GM19468 (cell line): Measurements from ENCODE around the gene PANK3.
"Not testable (repeated sequence)": the region's sequence is repeated elsewhere in the genome, so short reads cannot be mapped to it uniquely, and the experiment has no call there.

Experiments
- ATAC-seq: cut with Tn5 transposase; IDR thresholded peaks from one replicate; pipeline ENCODE4 v1.9.1; 2021; ENCODE audit warnings: mild to moderate bottlenecking, moderate library complexity, moderate number of reproducible peaks; ENCODE audit not compliant: unreplicated experiment; ENCODE audit errors: extremely low read depth

The PANK3 gene

GRCh38 chr5:168562279-168562678 lies 16.9 kb downstream of the PANK3 start:
- ATAC-seq: no peak

- ATAC-seq: no peak
Measured at GRCh38 chr5:168557389-168557788, 21.8 kb downstream of the PANK3 start.

- no peak for ATAC-seq
Measured at GRCh38 chr5:168553377-168554130, 25.6 kb downstream of the PANK3 start.

- ATAC-seq: no peak
Measured at GRCh38 chr5:168552146-168552545, 27.0 kb downstream of the PANK3 start.

- ATAC-seq: no peak
Measured at GRCh38 chr5:168550656-168551055, 28.5 kb downstream of the PANK3 start.

GRCh38 chr5:168549554-168549953 lies 29.6 kb downstream of the PANK3 start:
- ATAC-seq: no peak

GRCh38 chr5:168537176-168537575 lies 42.0 kb downstream of the PANK3 start:
- ATAC-seq: no peak

GRCh38 chr5:168534351-168534750 lies 44.8 kb downstream of the PANK3 start:
- not testable (repeated sequence) for ATAC-seq

GRCh38 chr5:168531987-168532864 lies 46.9 kb downstream of the PANK3 start:
- no peak for ATAC-seq

GRCh38 chr5:168531191-168531590 lies 48.0 kb downstream of the PANK3 start:
- no peak for ATAC-seq

GRCh38 chr5:168530621-168531150 lies 48.5 kb downstream of the PANK3 start:
- no peak for ATAC-seq

- ATAC-seq: no peak
Measured at GRCh38 chr5:168529374-168530234, 49.6 kb downstream of the PANK3 start.

GRCh38 chr5:168528521-168529373 lies 50.4 kb downstream of the PANK3 start, which contains the start of gene FBLL1:
Gene FBLL1, plus strand, starts transcription at chr5:168529305. Its CDS starts 200 bp downstream, at chr5:168529505.
- no peak for ATAC-seq

GRCh38 chr5:168527756-168528295 lies 51.3 kb downstream of the PANK3 start:
- ATAC-seq: no peak

GRCh38 chr5:168525856-168526255 lies 53.3 kb downstream of the PANK3 start:
- no peak for ATAC-seq

GRCh38 chr5:168513861-168514428 lies 65.2 kb downstream of the PANK3 start:
- no peak for ATAC-seq

GRCh38 chr5:168502563-168503237 lies 76.5 kb downstream of the PANK3 start:
- ATAC-seq: no peak
